ENCODE measurements around the gene DNAL1. TPM values are rescaled to one million over a fixed set of nuclear protein-coding genes. Genes with fewer than 3 reads are reported as not detected.

Gene DNAL1
- total RNA-seq, 6 donors from 2014 or later: 4.2 to 29.8 (median 11.5) TPM

- H3K4me3 ChIP-seq: no peak overlapping the region
- no peaks in the 10 kb centered on the region for H3K27me3 ChIP-seq
- H3K27ac ChIP-seq: no peak overlapping the region
- no peaks in the 10 kb centered on the region for H3K4me1 ChIP-seq
- TF ChIP-seq, protein P1, sequence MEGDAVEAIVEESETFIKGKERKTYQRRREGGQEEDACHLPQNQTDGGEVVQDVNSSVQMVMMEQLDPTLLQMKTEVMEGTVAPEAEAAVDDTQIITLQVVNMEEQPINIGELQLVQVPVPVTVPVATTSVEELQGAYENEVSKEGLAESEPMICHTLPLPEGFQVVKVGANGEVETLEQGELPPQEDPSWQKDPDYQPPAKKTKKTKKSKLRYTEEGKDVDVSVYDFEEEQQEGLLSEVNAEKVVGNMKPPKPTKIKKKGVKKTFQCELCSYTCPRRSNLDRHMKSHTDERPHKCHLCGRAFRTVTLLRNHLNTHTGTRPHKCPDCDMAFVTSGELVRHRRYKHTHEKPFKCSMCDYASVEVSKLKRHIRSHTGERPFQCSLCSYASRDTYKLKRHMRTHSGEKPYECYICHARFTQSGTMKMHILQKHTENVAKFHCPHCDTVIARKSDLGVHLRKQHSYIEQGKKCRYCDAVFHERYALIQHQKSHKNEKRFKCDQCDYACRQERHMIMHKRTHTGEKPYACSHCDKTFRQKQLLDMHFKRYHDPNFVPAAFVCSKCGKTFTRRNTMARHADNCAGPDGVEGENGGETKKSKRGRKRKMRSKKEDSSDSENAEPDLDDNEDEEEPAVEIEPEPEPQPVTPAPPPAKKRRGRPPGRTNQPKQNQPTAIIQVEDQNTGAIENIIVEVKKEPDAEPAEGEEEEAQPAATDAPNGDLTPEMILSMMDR (IDR thresholded peaks at IDR 0.05): no peak
- no peak for TF ChIP-seq EP300 (IDR thresholded peaks at IDR 0.05)
- TF ChIP-seq POLR2A (IDR thresholded peaks at IDR 0.05): no peak
- no peak for TF ChIP-seq POLR2AphosphoS5 (IDR thresholded peaks at IDR 0.05)
- no peak for ATAC-seq (ENCODE audit: low FRiP score in 2 of 2)
- H3K9me3 ChIP-seq: no peaks in the 10 kb centered on the region
- peaks cover 0 to 10% (median 2%) of the 10 kb centered on the region in 4 donors for H3K36me3 ChIP-seq
- WGBS, 2 donors: 92 to 94% methylated on average over 5 of the region's 5 CpGs
- no peak for DNase-seq
Observed at GRCh38 chr14:73684627-73685026, 39.8 kb downstream of the DNAL1 start.

GRCh38 chr14:73685328-73685727, 40.5 kb downstream of the DNAL1 start:
- Histone ChIP-seq H3K9me3 (no peaks in the 10 kb centered on the region), H3K4me3 (no peak overlapping the region), H3K36me3 (peaks cover 0 to 11% (median 4%) of the 10 kb centered on the region in 4 donors), H3K4me1 (no peaks in the 10 kb centered on the region), H3K27ac (no peak overlapping the region), H3K27me3 (no peaks in the 10 kb centered on the region)
- ATAC-seq (ENCODE audit: low FRiP score in 2 of 2) (no peak), DNase-seq (peak in 1 of 2 donors; percentile 61)
- TF ChIP-seq POLR2A (IDR thresholded peaks at IDR 0.05) (no peak), POLR2AphosphoS5 (IDR thresholded peaks at IDR 0.05) (no peak)
- TF ChIP-seq, protein P1 (IDR thresholded peaks at IDR 0.05): no peak
- WGBS, 2 donors: 68 to 80% methylated on average over 9 of the region's 9 CpGs

DNA sequence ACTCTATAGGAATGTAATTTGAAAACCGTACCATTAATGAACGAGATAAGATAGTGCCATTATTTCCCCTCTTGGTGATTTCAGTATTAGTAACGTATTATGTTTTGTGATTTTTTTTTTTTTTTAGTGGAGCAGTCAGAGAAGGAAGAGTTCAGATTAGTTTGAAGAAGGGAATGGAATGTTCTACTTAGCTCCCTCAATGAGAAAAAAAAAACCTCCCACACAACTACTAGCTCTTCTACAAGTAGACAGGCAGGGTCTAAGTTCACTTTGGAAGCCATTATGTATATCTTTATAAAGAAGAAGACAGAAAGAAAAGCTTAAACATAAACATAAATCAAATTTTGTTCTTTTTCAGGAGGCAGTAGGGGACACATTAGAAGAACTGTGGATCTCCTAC, 42.1 kb downstream of the DNAL1 start:
- H3K27ac ChIP-seq: no peak overlapping the region
- TF ChIP-seq EP300 (IDR thresholded peaks at IDR 0.05) (no peak), POLR2AphosphoS5 (IDR thresholded peaks at IDR 0.05) (no peak), POLR2A (IDR thresholded peaks at IDR 0.05) (no peak)
- TF ChIP-seq, protein P1 (IDR thresholded peaks at IDR 0.05): no peak
- no peak for ATAC-seq (ENCODE audit: low FRiP score in 2 of 2)
- no peaks in the 10 kb centered on the region for H3K9me3 ChIP-seq
- H3K27me3 ChIP-seq: no peaks in the 10 kb centered on the region
- DNase-seq: no peak
- H3K4me1 ChIP-seq: no peaks in the 10 kb centered on the region
- WGBS, 2 donors: 84 to 88% methylated on average over 3 of the region's 3 CpGs
- no peak overlapping the region for H3K4me3 ChIP-seq
- H3K36me3 ChIP-seq: peaks cover 0 to 24% (median 4%) of the 10 kb centered on the region in 4 donors

DNA sequence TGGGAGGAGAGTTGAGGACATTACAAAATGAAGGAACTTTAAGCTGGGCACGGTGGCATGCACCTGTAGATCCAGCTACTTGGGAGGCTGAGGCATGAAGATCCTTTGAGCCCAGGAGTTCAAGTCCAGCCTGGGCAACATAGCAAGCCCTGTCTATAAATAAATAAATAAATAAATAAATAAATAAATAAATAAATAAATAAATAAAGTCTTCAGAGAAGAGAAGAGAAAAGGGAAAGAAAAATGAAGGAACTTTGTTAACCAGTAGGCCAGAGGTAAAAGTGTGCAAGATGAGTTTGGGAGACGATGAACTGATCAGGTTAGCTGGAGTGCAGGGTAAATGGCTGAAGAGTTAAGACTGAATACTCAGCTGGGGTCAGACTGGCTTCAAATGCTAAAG, 49.3 kb downstream of the DNAL1 start:
- no peak overlapping the region for H3K27ac ChIP-seq
- H3K4me3 ChIP-seq: no peak overlapping the region
- TF ChIP-seq POLR2AphosphoS5 (IDR thresholded peaks at IDR 0.05) (no peak), EP300 (IDR thresholded peaks at IDR 0.05) (no peak), POLR2A (IDR thresholded peaks at IDR 0.05) (no peak)
- TF ChIP-seq, protein P1 (IDR thresholded peaks at IDR 0.05): no peak
- DNase-seq: no peak
- 94 to 100% methylated on average over 2 of the region's 2 CpGs for WGBS, 2 donors
- ATAC-seq (ENCODE audit: low FRiP score in 2 of 2): no peak
- H3K9me3 ChIP-seq: no peaks in the 10 kb centered on the region
- no peaks in the 10 kb centered on the region for H3K4me1 ChIP-seq
- no peaks in the 10 kb centered on the region for H3K27me3 ChIP-seq
- peaks cover 0 to 39% (median 8%) of the 10 kb centered on the region in 4 donors for H3K36me3 ChIP-seq

DNA sequence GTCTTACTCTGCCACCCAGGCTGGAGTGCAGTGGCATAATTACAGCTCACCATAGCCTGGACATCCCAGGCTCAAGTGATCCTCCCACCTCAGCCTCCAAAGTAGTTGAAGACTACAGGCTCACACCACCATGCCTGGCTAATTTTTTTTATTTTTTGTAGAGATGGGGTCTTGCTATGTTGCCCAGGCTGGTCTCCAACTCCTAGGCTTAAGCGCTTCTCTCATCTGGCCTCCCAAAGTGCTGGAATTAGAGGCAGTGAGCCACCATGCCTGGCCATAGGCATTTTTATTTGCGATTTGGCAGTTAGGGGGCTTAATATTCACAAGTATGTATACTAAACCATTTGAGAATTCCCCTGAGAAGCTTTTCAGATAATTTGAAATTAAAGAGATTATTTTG, 50.3 kb downstream of the DNAL1 start:
- no peaks in the 10 kb centered on the region for H3K27me3 ChIP-seq
- H3K4me3 ChIP-seq: no peak overlapping the region
- peaks cover 0 to 33% (median 4%) of the 10 kb centered on the region in 4 donors for H3K36me3 ChIP-seq
- no peaks in the 10 kb centered on the region for H3K9me3 ChIP-seq
- ATAC-seq (ENCODE audit: low FRiP score in 2 of 2) (no peak), DNase-seq (no peak)
- 84 to 98% methylated on average over 2 of the region's 2 CpGs for WGBS, 2 donors
- TF ChIP-seq EP300 (IDR thresholded peaks at IDR 0.05) (no peak), POLR2A (IDR thresholded peaks at IDR 0.05) (no peak), POLR2AphosphoS5 (IDR thresholded peaks at IDR 0.05) (no peak)
- TF ChIP-seq, protein P1 (IDR thresholded peaks at IDR 0.05): no peak
- H3K27ac ChIP-seq: no peak overlapping the region
- H3K4me1 ChIP-seq: no peaks in the 10 kb centered on the region
